Renal cortical epithelial cell (primary cell): ENCODE data around the gene AP4E1. TPM values are rescaled to one million over a fixed set of nuclear protein-coding genes. Genes with fewer than 3 reads are reported as not detected.
"Not testable (repeated sequence)": the region's sequence is repeated elsewhere in the genome, so short reads cannot be mapped to it uniquely, and the experiment has no call there.

Experiments used
- DNase-seq: peaks from one replicate; pipeline ENCODE4 v3.0.0-alpha.2; 2011; ENCODE audit warnings: low read depth
- total RNA-seq: library from RNA; depleted of rRNA; stranded (reverse); fragments of >200 nt; gene quantifications from 2 replicates; pipeline ENCODE4 v1.2.3, GENCODE V29; 2014

AP4E1 gene
- total RNA-seq: 18.8 and 20.8 TPM in 2 replicates

DNA sequence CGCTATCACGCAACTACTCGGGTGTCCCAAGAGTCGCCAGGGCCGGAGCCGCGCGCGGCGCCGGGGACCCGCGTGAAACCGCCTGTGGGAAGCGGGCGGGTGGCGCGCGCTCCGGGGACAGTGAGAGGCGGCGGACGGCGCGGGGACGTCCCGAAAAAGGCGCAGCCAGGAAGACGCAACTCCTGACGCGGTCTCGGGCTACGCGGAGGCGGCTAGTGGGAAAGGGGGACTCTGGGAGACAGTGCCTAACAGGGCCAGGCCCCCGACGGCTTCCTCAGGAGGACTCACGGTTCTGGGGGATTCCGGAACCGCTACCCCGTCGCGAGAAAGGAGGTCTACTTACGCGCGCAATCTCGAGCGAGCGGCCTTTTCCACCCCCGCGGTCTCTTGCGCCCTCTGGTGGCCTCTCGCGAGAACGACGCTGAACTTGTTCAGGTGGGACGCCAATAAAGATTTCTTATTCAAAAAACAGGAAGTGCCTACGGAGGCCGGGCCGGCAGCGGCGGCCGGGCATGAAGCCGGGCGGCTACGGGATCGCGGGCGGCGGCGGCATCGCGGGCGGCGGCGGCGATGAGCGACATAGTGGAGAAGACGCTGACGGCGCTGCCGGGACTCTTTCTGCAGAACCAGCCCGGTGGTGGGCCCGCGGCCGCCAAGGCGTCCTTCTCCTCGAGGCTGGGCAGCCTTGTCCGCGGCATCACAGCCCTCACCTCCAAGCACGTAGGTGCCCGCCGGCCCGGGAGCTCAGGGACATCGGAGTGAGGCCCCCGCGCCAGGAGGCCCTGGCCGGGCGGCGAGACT lies at the start of gene AP4E1:
AP4E1 (plus strand) TSS at position 475 of the 801 bp plus-strand sequence; CDS start at position 571, 96 bp downstream.
- DNase-seq: peak; percentile 80

DNA sequence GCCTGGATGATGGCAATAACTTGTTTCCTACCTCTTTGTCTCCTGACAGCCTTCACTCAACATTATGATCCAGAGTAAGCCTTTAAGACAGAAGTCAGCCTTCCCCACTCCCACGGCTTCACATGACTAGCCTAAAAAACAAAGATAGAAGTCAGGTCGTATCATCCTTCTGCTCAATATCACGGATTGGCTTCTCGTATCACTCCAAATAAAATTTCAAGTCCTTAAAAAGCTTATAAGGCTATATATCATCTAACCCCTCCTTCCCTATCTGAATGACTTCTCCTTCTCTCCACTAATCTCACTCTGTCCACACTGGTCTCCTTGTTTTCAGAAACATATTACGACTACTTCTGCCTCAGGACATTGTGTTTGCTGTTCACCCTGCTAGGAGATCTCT lies 47.7 kb upstream of the AP4E1 start:
- no peak for DNase-seq

DNA sequence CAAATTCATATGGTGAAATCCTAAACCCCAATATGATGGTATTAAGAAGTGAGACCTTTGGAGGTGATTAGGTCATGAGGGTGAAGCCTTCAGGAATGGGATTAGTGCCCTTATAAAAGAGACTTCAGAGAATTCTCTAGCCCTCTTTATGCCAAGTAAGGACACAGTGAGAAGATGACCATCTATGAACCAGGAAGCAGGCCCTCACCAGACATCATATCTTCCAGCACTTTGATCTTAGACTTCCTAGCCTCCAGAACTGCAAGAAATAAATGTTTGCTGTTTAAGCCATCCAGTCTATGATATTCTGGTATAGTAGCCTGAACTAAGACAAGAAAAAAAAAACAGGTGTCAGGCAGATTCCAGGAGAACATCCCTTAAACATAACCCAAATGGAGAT lies 45.9 kb upstream of the AP4E1 start:
- DNase-seq: no peak

- DNase-seq: peak; percentile 81
These were observed 43.6 kb upstream of the AP4E1 start for GRCh38 chr15:50864873-50865272.

- DNase-seq: peak; percentile 77
These were observed 42.7 kb upstream of the AP4E1 start for GRCh38 chr15:50865515-50866353.

DNA sequence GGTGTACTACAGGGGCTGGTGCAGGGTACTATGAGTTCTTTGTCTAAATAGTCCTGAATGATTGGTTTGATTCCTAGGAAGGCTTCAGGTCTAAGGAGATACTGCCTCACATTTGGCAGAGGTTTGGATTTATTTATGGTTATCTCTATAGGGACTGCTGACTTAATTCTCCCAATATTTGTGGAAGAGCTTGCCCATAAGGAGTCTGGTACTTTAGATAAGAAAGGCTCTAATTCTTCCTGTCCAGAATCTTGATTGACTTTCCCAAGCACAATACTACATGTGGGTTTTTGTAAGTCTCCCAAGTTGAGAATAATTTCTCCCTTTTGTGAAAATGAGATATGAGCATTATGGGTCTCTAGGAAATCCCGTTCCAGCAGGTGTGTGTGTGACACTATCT lies 36.7 kb upstream of the AP4E1 start:
- no peak for DNase-seq

DNA sequence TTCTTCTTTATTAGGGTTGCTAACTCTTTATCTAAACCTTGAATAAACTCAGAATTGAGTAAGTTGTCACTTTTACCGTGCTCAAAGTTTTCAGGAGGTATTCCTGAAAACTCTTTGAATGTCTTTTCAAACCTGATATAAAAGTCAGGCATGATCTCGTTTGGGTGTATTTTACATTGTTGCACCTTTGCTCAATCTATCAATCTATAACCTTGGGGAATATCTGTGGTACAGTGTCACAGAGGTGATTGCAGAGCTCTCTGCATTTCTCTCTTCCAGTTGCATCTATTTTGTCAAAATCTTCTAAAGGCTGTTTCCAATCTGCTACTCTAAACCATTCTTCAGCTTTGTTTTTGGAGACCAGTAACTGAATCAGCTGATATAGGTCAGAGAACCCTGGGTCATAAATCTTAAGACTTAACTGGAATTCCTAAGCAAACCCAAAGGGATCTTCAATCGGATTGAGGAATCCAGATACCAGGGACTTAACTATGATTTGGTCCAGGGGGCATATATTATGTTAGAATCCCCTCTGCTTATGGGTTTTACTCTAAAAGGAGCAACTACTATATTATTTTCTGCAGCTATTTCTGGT lies 35.6 kb upstream of the AP4E1 start:
- DNase-seq: peak; percentile 18

DNA sequence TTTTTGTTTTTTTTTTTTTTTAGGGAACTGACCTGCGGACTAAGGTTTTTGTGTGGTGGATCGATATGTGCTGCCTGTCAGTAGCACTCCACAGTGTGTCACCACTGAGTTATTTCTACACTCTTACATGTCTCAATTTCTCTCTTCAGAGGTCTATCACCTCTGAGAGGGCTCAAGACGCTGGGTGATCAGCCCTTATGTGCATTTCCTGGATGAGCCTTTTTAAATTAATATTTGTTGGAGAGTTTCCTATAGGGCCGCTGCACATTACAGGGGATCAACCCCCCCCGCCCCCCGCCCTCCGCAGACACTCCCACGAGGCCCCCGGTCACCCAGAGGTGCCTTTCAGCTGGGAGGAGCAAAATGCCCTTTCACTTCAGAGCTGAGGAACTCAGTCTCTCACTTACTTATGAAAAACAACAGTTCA lies 34.5 kb upstream of the AP4E1 start:
- DNase-seq: peak; percentile 21

DNA sequence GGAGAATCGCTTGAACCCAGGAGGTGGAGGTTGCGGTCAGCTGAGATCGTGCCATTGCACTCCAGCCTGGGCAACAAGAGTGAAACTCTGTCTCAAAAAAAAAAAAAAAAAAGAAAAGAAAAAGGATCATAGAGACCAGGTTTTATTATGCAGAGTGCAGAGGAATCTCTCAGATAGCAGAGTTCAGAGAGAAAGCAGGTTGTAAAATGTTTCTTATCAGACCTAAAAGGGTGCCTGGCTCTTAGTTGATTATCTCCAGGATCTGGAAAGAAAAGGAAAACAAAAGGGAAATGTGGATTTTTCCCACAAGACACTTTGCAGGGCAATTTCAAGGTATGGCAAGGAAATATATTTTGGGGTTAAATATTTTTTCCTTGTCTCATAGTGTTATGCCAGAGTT lies 33.2 kb upstream of the AP4E1 start:
- DNase-seq: not testable (repeated sequence)

DNA sequence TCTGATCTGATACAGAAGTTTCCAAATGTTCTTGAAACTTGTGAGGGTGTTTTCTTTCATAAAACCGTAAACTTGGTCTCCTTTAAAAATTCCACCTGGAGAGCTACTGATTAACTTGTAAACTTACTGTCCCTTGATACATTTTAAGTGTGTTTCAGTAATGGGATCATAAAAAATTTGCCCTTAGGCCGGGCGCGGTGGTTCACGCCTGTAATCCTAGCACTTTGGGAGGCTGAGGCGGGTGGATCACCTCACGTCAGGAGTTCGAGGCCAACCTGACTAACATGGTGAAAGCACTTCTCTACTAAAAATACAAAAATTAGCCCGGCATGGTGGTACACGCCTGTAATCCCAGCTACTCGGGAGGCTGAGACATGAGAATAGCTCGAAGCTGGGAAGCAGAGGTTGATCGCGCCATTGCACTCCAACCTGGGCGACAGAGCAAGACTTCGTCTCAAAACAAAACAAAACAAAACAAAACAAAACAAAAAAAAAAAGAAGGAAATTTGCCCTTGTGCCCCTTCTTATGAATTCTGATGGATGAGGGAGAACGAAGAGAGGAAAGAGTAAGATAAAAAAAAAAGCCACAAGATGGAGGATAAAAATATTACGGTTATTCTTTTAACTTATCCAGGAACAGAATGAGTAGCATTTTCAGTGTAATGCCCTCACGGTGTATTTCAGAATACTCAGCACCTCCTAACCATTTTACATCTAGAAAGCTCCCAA lies 32.1 kb upstream of the AP4E1 start:
- DNase-seq: peak; percentile 47

DNA sequence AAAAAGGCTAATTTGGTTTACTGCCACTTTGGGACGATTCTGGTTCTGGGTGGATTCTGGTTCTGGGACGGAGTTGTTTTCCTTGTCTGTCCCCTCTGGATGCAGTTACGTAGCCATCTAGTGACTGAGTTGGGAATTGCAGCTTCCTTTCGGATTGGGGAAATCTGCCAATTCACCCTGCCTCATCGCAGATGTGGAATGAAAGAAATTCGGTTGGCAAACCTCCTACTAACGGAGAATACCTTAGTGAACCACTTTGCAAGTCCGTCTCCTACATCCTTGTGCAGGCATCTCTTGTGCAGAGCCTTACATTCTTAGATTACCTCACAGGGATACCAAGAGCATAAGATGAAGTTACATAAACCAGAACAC lies 31.5 kb upstream of the AP4E1 start:
- peak; percentile 94 for DNase-seq

DNA sequence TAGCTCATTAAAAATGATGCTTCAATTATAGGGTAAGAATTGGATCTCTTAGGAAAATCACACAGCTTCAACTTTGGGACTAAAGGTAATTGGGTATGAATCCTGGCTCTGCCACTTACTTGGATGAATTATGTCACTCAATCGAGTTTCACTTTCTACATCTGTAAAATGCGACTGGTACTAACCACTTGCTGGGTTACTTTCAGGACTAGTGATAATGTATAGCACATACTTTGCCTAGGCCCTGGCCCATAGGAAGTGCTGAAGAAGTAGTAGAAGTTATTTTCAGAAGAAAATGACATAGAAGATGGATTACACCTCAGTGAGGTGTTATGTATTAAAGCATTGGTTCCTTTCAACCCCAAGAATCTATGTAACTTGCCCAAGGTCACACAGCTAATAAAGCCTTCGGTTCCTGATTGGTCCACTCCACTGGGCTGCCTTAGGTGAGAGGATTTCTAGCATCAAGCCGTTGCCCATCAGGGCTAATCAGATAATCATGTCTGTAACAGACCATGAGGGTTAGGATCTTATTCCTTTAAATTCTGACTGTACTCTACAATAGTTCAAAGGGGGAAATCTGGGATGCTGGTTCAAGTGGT lies 29.4 kb upstream of the AP4E1 start:
- DNase-seq: no peak

DNA sequence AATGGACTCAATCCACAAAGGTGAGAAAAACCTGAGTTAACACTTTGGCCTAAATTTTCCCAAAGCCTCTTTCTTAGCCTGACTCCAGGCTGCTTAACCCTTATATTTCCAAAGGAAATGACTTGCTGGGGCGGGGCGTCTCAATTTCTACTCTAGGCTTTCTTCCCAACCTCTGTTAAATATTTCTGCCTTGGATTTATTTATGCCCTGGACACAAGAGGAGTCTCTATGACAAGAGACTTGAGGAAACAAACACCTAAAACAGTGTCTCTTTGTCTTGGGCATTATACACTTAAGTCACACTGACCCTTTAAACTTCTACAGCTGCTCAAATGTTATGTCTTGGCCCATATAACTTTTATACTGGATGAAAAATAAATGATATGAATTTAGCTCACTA lies 28.3 kb upstream of the AP4E1 start:
- DNase-seq: peak; percentile 27

GRCh38 chr15:50880651-50881114 lies 27.8 kb upstream of the AP4E1 start:
- DNase-seq: peak; percentile 65

GRCh38 chr15:50881121-50882048 lies 27.1 kb upstream of the AP4E1 start:
- DNase-seq: peak; percentile 93

DNA sequence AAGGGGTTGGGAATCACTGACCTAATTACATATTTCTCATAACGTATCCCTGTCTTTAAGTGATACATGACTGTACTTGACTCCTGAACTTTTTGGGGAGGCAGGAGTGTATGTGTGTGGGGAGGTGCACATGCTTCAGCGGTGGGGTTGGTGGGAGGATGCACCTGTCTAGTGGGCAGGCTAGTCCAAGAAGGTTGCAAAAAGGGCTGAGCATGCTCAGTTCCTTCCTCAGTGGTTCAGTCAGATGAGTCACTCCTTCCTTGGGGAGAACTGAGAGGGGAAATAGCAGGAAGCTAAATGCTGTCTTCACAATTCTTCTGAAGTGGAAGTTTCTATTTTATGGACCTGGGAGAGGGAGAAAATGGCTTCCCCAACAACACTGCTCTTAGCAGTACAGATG lies 24.6 kb upstream of the AP4E1 start:
- peak; percentile 89 for DNase-seq

- DNase-seq: peak; percentile 84
These were observed 23.9 kb upstream of the AP4E1 start for GRCh38 chr15:50884540-50884939.

GRCh38 chr15:50886139-50886467 lies 22.4 kb upstream of the AP4E1 start:
- DNase-seq: no peak

DNA sequence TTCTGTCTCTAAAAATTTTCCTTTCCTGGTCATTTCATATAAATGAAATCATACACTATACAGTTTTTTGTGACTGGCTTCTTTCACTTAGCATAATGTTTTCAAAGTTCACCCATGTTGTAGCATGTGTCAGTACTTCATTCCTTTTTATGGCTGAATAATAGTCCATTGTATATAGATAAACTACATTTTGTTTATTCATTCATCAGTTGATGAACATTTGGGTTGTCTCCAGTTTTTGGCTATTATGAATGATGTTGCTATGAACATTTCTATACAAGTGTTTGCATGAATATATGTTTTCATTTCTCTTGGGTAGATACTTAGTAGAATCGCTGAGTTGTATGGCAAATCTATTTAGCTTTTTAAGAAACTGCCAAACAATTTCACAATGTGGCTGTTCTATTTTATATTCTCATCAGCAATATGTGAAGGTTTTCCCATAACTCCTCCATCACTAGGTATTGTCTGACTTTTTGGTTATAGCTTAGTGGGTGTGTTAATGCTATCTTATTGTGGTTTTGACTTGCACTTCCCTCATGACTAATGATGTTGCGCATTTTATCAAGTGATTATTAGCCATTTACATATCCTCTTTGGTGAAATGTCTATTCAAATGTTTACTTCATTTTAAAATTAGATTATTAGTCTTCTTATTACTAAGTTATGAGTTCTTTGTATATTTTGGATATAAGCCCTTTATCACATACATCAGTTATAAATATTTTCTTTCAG lies 21.7 kb upstream of the AP4E1 start:
- DNase-seq: no peak

- no peak for DNase-seq
These were observed 20.4 kb upstream of the AP4E1 start for GRCh38 chr15:50888054-50888453.
